ENCODE data around the gene UPK3BL1. TPM values are rescaled to one million over a fixed set of nuclear protein-coding genes. Genes with fewer than 3 reads are reported as not detected.

Gene UPK3BL1, protein sequence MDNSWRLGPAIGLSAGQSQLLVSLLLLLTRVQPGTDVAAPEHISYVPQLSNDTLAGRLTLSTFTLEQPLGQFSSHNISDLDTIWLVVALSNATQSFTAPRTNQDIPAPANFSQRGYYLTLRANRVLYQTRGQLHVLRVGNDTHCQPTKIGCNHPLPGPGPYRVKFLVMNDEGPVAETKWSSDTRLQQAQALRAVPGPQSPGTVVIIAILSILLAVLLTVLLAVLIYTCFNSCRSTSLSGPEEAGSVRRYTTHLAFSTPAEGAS
- total RNA-seq (2022; extraction: Qiagen RNA extraction): 6.7 to 16.2 TPM (median 13.3 TPM) in 5 replicates

GRCh38 chr7:102642691-102643090 lies at the start of gene UPK3BL1:
UPK3BL1 (minus strand) TSS chr7:102642791; CDS start chr7:102642741, 50 bp downstream.

GRCh38 chr7:102671166-102671955 lies 28.8 kb upstream of the UPK3BL1 start, which contains the start of gene POLR2J2:
POLR2J2 (minus strand) TSS chr7:102671663; CDS start chr7:102671601, 62 bp downstream.

DNA sequence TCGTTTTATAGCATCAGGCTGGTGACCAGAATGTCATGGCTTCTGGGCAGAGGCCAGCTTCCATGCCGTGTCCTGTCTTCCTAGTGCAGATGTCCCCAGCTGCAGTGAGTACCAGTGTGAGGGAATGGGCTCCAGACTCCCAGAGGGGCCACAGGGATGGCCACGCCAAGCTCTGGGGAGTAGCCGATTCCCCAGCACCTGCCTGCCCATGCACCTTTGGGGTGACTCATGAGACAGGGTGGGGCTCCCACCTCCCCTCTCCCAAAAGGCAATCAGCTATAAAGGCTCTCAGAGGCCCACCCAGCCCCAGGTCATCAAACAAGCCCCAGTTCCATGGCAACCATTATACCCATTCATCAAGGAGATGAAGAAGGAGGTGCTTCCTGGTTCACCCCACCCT lies 7.3 kb upstream of the UPK3BL1 start, which contains the start of gene SPDYE2B:
Gene SPDYE2B, plus strand, starts transcription at position 396 of the 400 bp plus-strand sequence. CDS start 2,030 bp downstream, outside the sequence.

GRCh38 chr7:102616507-102617125 lies 26.0 kb downstream of the UPK3BL1 start, which contains the start of gene RASA4:
RASA4 (minus strand) TSS chr7:102616756; CDS start chr7:102616689, 67 bp downstream.

Other genes with a start within 250 kb of the UPK3BL1 start
- 19.4 to 22.2 TPM (median 20.4 TPM) in 5 replicates for gene PRKRIP1, start 246.4 kb downstream of the UPK3BL1 start, total RNA-seq (2022; extraction: Qiagen RNA extraction)
- 17.7 to 35.0 TPM (median 33.6 TPM) in 5 replicates for gene ORAI2, start 209.2 kb downstream of the UPK3BL1 start, total RNA-seq (2022; extraction: Qiagen RNA extraction)
- 9.4 to 12.9 TPM (median 11.0 TPM) in 5 replicates for gene ALKBH4, start 177.9 kb downstream of the UPK3BL1 start, total RNA-seq (2022; extraction: Qiagen RNA extraction)
- gene LRWD1, start 177.8 kb downstream of the UPK3BL1 start, total RNA-seq (2022; extraction: Qiagen RNA extraction): 21.6 to 30.9 TPM (median 28.4 TPM) in 5 replicates
- 104 to 123 TPM (median 107 TPM) in 5 replicates for gene POLR2J, start 163.9 kb downstream of the UPK3BL1 start, total RNA-seq (2022; extraction: Qiagen RNA extraction)
- 0.70 to 2.3 TPM (median 2.0 TPM) in 5 replicates for gene RASA4B, start 125.0 kb downstream of the UPK3BL1 start, total RNA-seq (2022; extraction: Qiagen RNA extraction)
- gene UPK3BL2, start 99.1 kb downstream of the UPK3BL1 start, total RNA-seq (2022; extraction: Qiagen RNA extraction): 1.7 to 3.1 TPM (median 2.3 TPM) in 5 replicates
- not detected in 5 replicates for gene SPDYE2, start 91.6 kb downstream of the UPK3BL1 start, total RNA-seq (2022; extraction: Qiagen RNA extraction)
- gene POLR2J3, start 70.2 kb downstream of the UPK3BL1 start, total RNA-seq (2022; extraction: Qiagen RNA extraction): 19.1 to 52.3 TPM (median 49.6 TPM) in 5 replicates
- gene RASA4, start 26.0 kb downstream of the UPK3BL1 start, total RNA-seq (2022; extraction: Qiagen RNA extraction): 1.3 to 2.4 TPM (median 1.7 TPM) in 5 replicates
- not detected in 5 replicates for gene SPDYE2B, start 7.5 kb upstream of the UPK3BL1 start, total RNA-seq (2022; extraction: Qiagen RNA extraction)
- gene POLR2J2, start 28.9 kb upstream of the UPK3BL1 start, total RNA-seq (2022; extraction: Qiagen RNA extraction): 0.13 to 0.41 TPM (median 0.32 TPM) in 4 of 5 replicates, not detected in the other
- gene FAM185A, start 106.2 kb upstream of the UPK3BL1 start, total RNA-seq (2022; extraction: Qiagen RNA extraction): 5.0 to 7.1 TPM (median 6.7 TPM) in 5 replicates

All from A549 treated with dexamethasone at 1 μM for 4 hours (cell line).